CD4-positive, alpha-beta T cell treated with Interleukin-6 for 4 hours (primary cell): Measurements from ENCODE around the gene WBP2NL.
"Not testable (repeated sequence)": the region's sequence is repeated elsewhere in the genome, so short reads cannot be mapped to it uniquely, and the experiment has no call there.

Experiments
- DNase-seq: peaks from one replicate; pipeline ENCODE4 v3.0.0-alpha.2; 2020; ENCODE audit warnings: mixed read lengths

The WBP2NL gene

GRCh38 chr22:42033263-42034181, 34.9 kb downstream of the WBP2NL start:
- no peak for DNase-seq

GRCh38 chr22:42035256-42035655, 36.7 kb downstream of the WBP2NL start:
- no peak for DNase-seq

GRCh38 chr22:42039271-42039670, 40.7 kb downstream of the WBP2NL start:
- no peak for DNase-seq

- no peak for DNase-seq
Measured at GRCh38 chr22:42041784-42042183, 43.2 kb downstream of the WBP2NL start.

- DNase-seq, result no peak
Measured at GRCh38 chr22:42050641-42051180, 52.1 kb downstream of the WBP2NL start.

- DNase-seq, result no peak
Measured at GRCh38 chr22:42052765-42053164, 54.2 kb downstream of the WBP2NL start.

- DNase-seq, result no peak
Measured at GRCh38 chr22:42056757-42057511, 58.3 kb downstream of the WBP2NL start.

GRCh38 chr22:42060489-42060888, 61.9 kb downstream of the WBP2NL start:
- no peak for DNase-seq

- no peak for DNase-seq
Measured at GRCh38 chr22:42061041-42061440, 62.5 kb downstream of the WBP2NL start.

- no peak for DNase-seq
Measured at GRCh38 chr22:42062506-42063170, 64.0 kb downstream of the WBP2NL start.

- DNase-seq, result no peak
Measured at GRCh38 chr22:42064629-42065028, 66.0 kb downstream of the WBP2NL start.

GRCh38 chr22:42065438-42066125, 67.0 kb downstream of the WBP2NL start:
- no peak for DNase-seq

GRCh38 chr22:42066126-42066761, 67.7 kb downstream of the WBP2NL start:
- no peak for DNase-seq

- DNase-seq, result no peak
Measured at GRCh38 chr22:42066937-42067336, 68.3 kb downstream of the WBP2NL start.

GRCh38 chr22:42067671-42068251, 69.2 kb downstream of the WBP2NL start:
- DNase-seq, result no peak

- no peak for DNase-seq
Measured at GRCh38 chr22:42068291-42068690, 69.7 kb downstream of the WBP2NL start.

GRCh38 chr22:42069801-42070516, 71.4 kb downstream of the WBP2NL start:
- DNase-seq, result no peak

GRCh38 chr22:42070517-42071422, 72.2 kb downstream of the WBP2NL start, which contains the start of gene NAGA:
Gene NAGA, minus strand, starts transcription at chr22:42070812. Its CDS starts 515 bp downstream, at chr22:42070297.
- peak; percentile 97 for DNase-seq

GRCh38 chr22:42071508-42071907, 72.9 kb downstream of the WBP2NL start:
- DNase-seq, result not testable (repeated sequence)
